Measurements from ENCODE around the gene MMP10. TPM values are rescaled to one million over a fixed set of nuclear protein-coding genes. Genes with fewer than 3 reads are reported as not detected.
"Not testable (repeated sequence)": the region's sequence is repeated elsewhere in the genome, so short reads cannot be mapped to it uniquely, and the experiment has no call there.

The MMP10 gene
- polyA plus RNA-seq, 1 donor from 2014 or later: not detected

DNA sequence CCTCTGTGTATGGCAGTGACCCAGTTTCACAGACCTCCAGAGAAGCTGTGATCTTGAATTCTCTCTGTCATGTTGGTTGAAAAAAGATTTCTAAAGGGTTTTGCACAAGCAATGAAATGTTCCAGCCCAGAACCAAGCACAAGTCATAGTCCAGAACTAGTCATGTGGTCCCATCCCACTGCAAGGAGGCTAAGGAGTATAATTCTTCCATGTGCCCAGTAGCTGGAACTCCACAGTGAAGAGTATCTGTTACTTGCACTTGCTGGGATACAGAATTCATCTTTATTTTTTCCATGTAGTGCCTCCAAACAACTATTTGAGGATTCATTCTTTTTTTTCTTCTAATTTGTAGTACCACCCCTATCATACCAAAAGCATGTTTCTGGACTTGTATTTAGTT lies 45.8 kb downstream of the MMP10 start:
- H3K27me3 ChIP-seq (ENCODE audit: insufficient read depth, low read depth, low read length): no peaks in the 10 kb centered on the region
- no peaks in the 10 kb centered on the region for H3K9me2 ChIP-seq (ENCODE audit: insufficient read depth, low read length)
- H3K9me3 ChIP-seq (ENCODE audit: low read length): no peaks in the 10 kb centered on the region
- H3K36me3 ChIP-seq (ENCODE audit: insufficient read depth, low read length): no peaks in the 10 kb centered on the region
- H4K20me1 ChIP-seq (ENCODE audit: insufficient read depth): no peaks in the 10 kb centered on the region
- H3F3A ChIP-seq (ENCODE audit: insufficient read depth, low read length, poor library complexity, severe bottlenecking): no peaks in the 10 kb centered on the region
- H3K79me2 ChIP-seq (replicated peaks; ENCODE audit: insufficient read depth, low read length): no peaks in the 10 kb centered on the region
- no peak overlapping the region for H3K9ac ChIP-seq (ENCODE audit: low read length)
- H2AFZ ChIP-seq (ENCODE audit: low read depth, low read length): no peak overlapping the region
- no peak overlapping the region for H3K4me3 ChIP-seq (ENCODE audit: low read length)
- H3K27ac ChIP-seq (ENCODE audit: low read length): no peak overlapping the region
- no peak overlapping the region for H3K4me2 ChIP-seq (ENCODE audit: low read length)
- no peak for TF ChIP-seq POLR2AphosphoS5 (IDR thresholded peaks at IDR 0.05)

- Histone ChIP-seq H3K9me2 (ENCODE audit: insufficient read depth, low read length) (no peaks in the 10 kb centered on the region), H3K9me3 (ENCODE audit: low read length) (no peaks in the 10 kb centered on the region), H3K79me2 (replicated peaks; ENCODE audit: insufficient read depth, low read length) (no peaks in the 10 kb centered on the region), H3K27me3 (ENCODE audit: insufficient read depth, low read depth, low read length) (no peaks in the 10 kb centered on the region), H2AFZ (ENCODE audit: low read depth, low read length) (no peak overlapping the region), H4K20me1 (ENCODE audit: insufficient read depth) (no peaks in the 10 kb centered on the region), H3K9ac (ENCODE audit: low read length) (no peak overlapping the region), H3K27ac (ENCODE audit: low read length) (no peak overlapping the region), H3F3A (ENCODE audit: insufficient read depth, low read length, poor library complexity, severe bottlenecking) (no peaks in the 10 kb centered on the region), H3K4me3 (ENCODE audit: low read length) (no peak overlapping the region), H3K36me3 (ENCODE audit: insufficient read depth, low read length) (no peaks in the 10 kb centered on the region), H3K4me2 (ENCODE audit: low read length) (no peak overlapping the region)
- TF ChIP-seq RAD21 (conservative IDR thresholded peaks at IDR 0.05) (no peak), TAF1 (IDR thresholded peaks at IDR 0.05; ENCODE audit: low read depth) (no peak), EP300 (conservative IDR thresholded peaks at IDR 0.05; ENCODE audit: poor library complexity, severe bottlenecking) (no peak), POLR2AphosphoS5 (IDR thresholded peaks at IDR 0.05) (no peak), EZH2 (IDR thresholded peaks at IDR 0.05; ENCODE audit: borderline replicate concordance, insufficient read depth, low read length, poor library complexity, severe bottlenecking) (no peak), SMC3 (conservative IDR thresholded peaks at IDR 0.05; ENCODE audit: poor library complexity) (no peak), REST (IDR thresholded peaks at IDR 0.05; ENCODE audit: borderline replicate concordance) (no peak), MXI1 (conservative IDR thresholded peaks at IDR 0.05; ENCODE audit: poor library complexity, severe bottlenecking) (no peak), CTCF (IDR thresholded peaks at IDR 0.05; ENCODE audit: poor library complexity, severe bottlenecking) (no peak)
Measured at GRCh38 chr11:102733232-102733875, 47.1 kb downstream of the MMP10 start.

- H3K9me2 ChIP-seq (ENCODE audit: insufficient read depth, low read length): not testable (repeated sequence)
Measured at GRCh38 chr11:102730944-102731343, 49.5 kb downstream of the MMP10 start.

More at GRCh38 chr11:102730944-102731343, 49.5 kb downstream of the MMP10 start:
- H3F3A ChIP-seq (ENCODE audit: insufficient read depth, low read length, poor library complexity, severe bottlenecking); H3K4me3 ChIP-seq (ENCODE audit: low read length); H3K27me3 ChIP-seq (ENCODE audit: insufficient read depth, low read depth, low read length); H4K20me1 ChIP-seq (ENCODE audit: insufficient read depth); H3K9me3 ChIP-seq (ENCODE audit: low read length); H3K79me2 ChIP-seq (replicated peaks; ENCODE audit: insufficient read depth, low read length); H3K27ac ChIP-seq (ENCODE audit: low read length); H3K4me2 ChIP-seq (ENCODE audit: low read length); H3K36me3 ChIP-seq (ENCODE audit: insufficient read depth, low read length); H2AFZ ChIP-seq (ENCODE audit: low read depth, low read length); H3K9ac ChIP-seq (ENCODE audit: low read length): not testable (repeated sequence)

Measured in neural cell (in vitro differentiated cells).